GM12878 (cell line): ENCODE measurements around the gene TBC1D10B. TPM values are rescaled to one million over a fixed set of nuclear protein-coding genes. Genes with fewer than 3 reads are reported as not detected.
A peak's percentile ranks its signal among the peaks of the same experiment; 100 is the strongest.

ENCODE experiments used
- ATAC-seq: fragments of 200-7000 bp; cut with Tn5 transposase; 3 replicates; pipeline ENCODE4 v1.9.1; 2020; ENCODE audit warnings: mild to moderate bottlenecking, moderate library complexity
- BruUV-seq: library from RNA; stranded (reverse); fragments of 400-500 nt; replicated peaks from 2 replicates; lab custom pipeline; 2021; lab: Mats Ljungman, UMichigan
- CTCF ChIA-PET: fragments of 300-600 bp; sonication (Branson Sonifier 250); formaldehyde crosslinking; extraction: SDS; loops from one replicate; lab custom pipeline; 2021; ENCODE audit warnings: inconsistent platforms; lab: Yijun Ruan, JAX
- POLR2A ChIA-PET: fragments of 350-600 bp; formaldehyde crosslinking; extraction: SDS; loops from one replicate; lab custom pipeline; 2021; ENCODE audit warnings: inconsistent platforms; lab: Charles Lee
- RAD21 ChIA-PET: fragments of 300-600 bp; sonication (Branson Sonifier 250); formaldehyde crosslinking; loops from one replicate; lab custom pipeline; 2023; ENCODE audit warnings: antibody characterized with exemption; ENCODE audit not compliant: unreplicated experiment; lab: Charles Lee
- SMC1A ChIA-PET: fragments of 300-600 bp; sonication (Branson Sonifier 250); formaldehyde crosslinking; loops from one replicate; lab custom pipeline; 2023; ENCODE audit not compliant: unreplicated experiment, uncharacterized antibody; lab: Charles Lee
- DNase-seq: peaks from one replicate; pipeline ENCODE4 v3.0.0-alpha.2; 2011; ENCODE audit warnings: low read depth, low spot score
- FAIRE-seq: peaks from 3 replicates; lab custom pipeline; 2011; peaks lifted over from hg19 to GRCh38; lab: Jason Lieb, UNC
- H2AFZ ChIP-seq: 2 replicates; pipeline ENCODE4 v1.6.0; 2011; ENCODE audit warnings: low read depth, low read length, control low read depth; ENCODE audit not compliant: control insufficient read depth
- H3K27ac ChIP-seq: 2 replicates; pipeline ENCODE4 v1.5.1; 2011; ENCODE audit warnings: control low read depth; ENCODE audit not compliant: control insufficient read depth, insufficient read depth
- H3K27me3 ChIP-seq, 2 experiments: replicated peaks in 1 of 2; 2 replicates each; pipeline versions ENCODE4 v1.6.0 to v1.6.1; 2011; ENCODE audit warnings: low read length in 1 of 2; ENCODE audit not compliant: control insufficient read depth in 2 of 2, insufficient read depth in 2 of 2
- H3K36me3 ChIP-seq, 2 experiments: 2 replicates each; pipeline ENCODE4 v1.5.1; 2011; ENCODE audit warnings: low read length in 1 of 2; ENCODE audit not compliant: control insufficient read depth in 2 of 2, insufficient read depth in 2 of 2
- H3K4me1 ChIP-seq: 2 replicates; pipeline ENCODE4 v1.6.1; 2011; ENCODE audit warnings: mild to moderate bottlenecking, low read length, moderate library complexity, mixed read lengths; ENCODE audit not compliant: control insufficient read depth, insufficient read depth
- H3K4me2 ChIP-seq: 2 replicates; pipeline ENCODE4 v1.6.0; 2011; ENCODE audit warnings: control low read depth; ENCODE audit not compliant: control insufficient read depth, insufficient read depth
- H3K4me3 ChIP-seq: fragments of 200-600 bp; sonication (generic); 2 replicates; pipeline ENCODE4 v1.5.1; 2016
- H3K79me2 ChIP-seq: 2 replicates; pipeline ENCODE4 v1.6.0; 2011; ENCODE audit warnings: low read length; ENCODE audit not compliant: control insufficient read depth, insufficient read depth
- H3K9ac ChIP-seq: 2 replicates; pipeline ENCODE4 v1.8.0; 2011; ENCODE audit warnings: low read length, control low read depth, mixed read lengths; ENCODE audit not compliant: control insufficient read depth, insufficient read depth
- H3K9me3 ChIP-seq: replicated peaks from 3 replicates; pipeline ENCODE4 v1.5.1; 2011; ENCODE audit warnings: mild to moderate bottlenecking, low read length; ENCODE audit not compliant: control insufficient read depth, insufficient read depth
- H4K20me1 ChIP-seq: 2 replicates; pipeline ENCODE4 v1.6.0; 2011; ENCODE audit not compliant: control insufficient read depth, insufficient read depth
- ATF3 ChIP-seq: IDR thresholded peaks from 2 replicates; pipeline ENCODE4 v1.6.1; 2011; ENCODE audit warnings: low read depth, mild to moderate bottlenecking, low read length, moderate library complexity, borderline replicate concordance; ENCODE audit errors: extremely low read depth
- BHLHE40 ChIP-seq, 2 experiments: fragments of 450-650 bp in 1 of 2; IDR thresholded peaks; 2 replicates each; pipeline ENCODE4 v1.6.1; 2011 to 2017; ENCODE audit warnings: low read depth in 2 of 2, borderline replicate concordance in 1 of 2, improper control_type of control experiment in 1 of 2, low read length in 1 of 2, mild to moderate bottlenecking in 1 of 2
- CBX5 ChIP-seq: sonication (generic); IDR thresholded peaks from 2 replicates; pipeline ENCODE4 v1.6.1; 2016; ENCODE audit warnings: low read depth, moderate library complexity, mild to moderate bottlenecking, inconsistent platforms
- GATAD2B ChIP-seq: fragments of 450-650 bp; conservative IDR thresholded peaks from 2 replicates; pipeline ENCODE4 v1.6.1; 2017; ENCODE audit warnings: low read depth, mild to moderate bottlenecking, moderate library complexity
- POLR2AphosphoS2 ChIP-seq: IDR thresholded peaks from 2 replicates; pipeline ENCODE4 v1.6.1; 2011; ENCODE audit warnings: low read depth, mild to moderate bottlenecking, low read length, improper control_type of control experiment, moderate library complexity
- SMAD5 ChIP-seq: IDR thresholded peaks from 2 replicates; pipeline ENCODE4 v1.6.1; 2016; ENCODE audit warnings: antibody characterized with exemption, low read depth
- SMARCA5 ChIP-seq: fragments of 450-650 bp; IDR thresholded peaks from 2 replicates; pipeline ENCODE4 v1.6.1; 2017; ENCODE audit warnings: mild to moderate bottlenecking
- STAT3 ChIP-seq: IDR thresholded peaks from 2 replicates; pipeline ENCODE4 v1.6.1; 2011; ENCODE audit warnings: low read depth, low read length, improper control_type of control experiment
- SUZ12 ChIP-seq: fragments of 200-600 bp; sonication (generic); IDR thresholded peaks from one replicate; pipeline ENCODE4 v1.6.1; 2018; ENCODE audit warnings: antibody characterized with exemption, mild to moderate bottlenecking; ENCODE audit not compliant: unreplicated experiment
- ZBED1 ChIP-seq: IDR thresholded peaks from 2 replicates; pipeline ENCODE4 v1.6.1; 2016; ENCODE audit warnings: borderline replicate concordance
- WGBS: methylation state at CpG from one replicate; pipeline ENCODE4 v1.1.6; 2016; ENCODE audit warnings: low lambda C conversion rate; ENCODE audit not compliant: insufficient replicate concordance, insufficient coverage; ENCODE audit errors: missing lambda C conversion rate; 5-methylcytosine and 5-hydroxymethylcytosine counted together
- in situ Hi-C: fragments of 300-500 bp; cut with MboI; formaldehyde crosslinking; loops from 9 replicates; pipeline ENCODE4 v1.14.3; 2018; ENCODE audit warnings: mixed read lengths
- intact Hi-C: fragments of 100-400 bp; cut with micrococcal nuclease; formaldehyde crosslinking; loops from one replicate; pipeline ENCODE4 v1.14.2; 2022; ENCODE audit not compliant: unreplicated experiment
- polyA plus RNA-seq, 11 experiments: library from polyadenylated mRNA; depleted of rRNA in 4 of 11; unstranded in 6 of 11; stranded (reverse) in 5 of 11; fragments of >200 nt; fragmentation: Nextera tagmentation in 4 of 11; fragmentation: Illumina TruSeq in 1 of 11; extraction: Ambion mirVana in 4 of 11; extraction: Trizol in 1 of 11; gene quantifications; 1 replicate in 1 of 11; 2 replicates in 10 of 11; pipeline versions ENCODE4 v1.2.1 to v1.2.3, GENCODE V29; 2011 to 2016; ENCODE audit warnings: inconsistent platforms in 2 of 11, missing spikeins in 2 of 11, low read depth in 1 of 11
- total RNA-seq, 4 experiments: library from RNA; depleted of rRNA in 3 of 4; stranded (reverse); fragments of >200 nt in 3 of 4; fragmentation: Illumina TruSeq in 1 of 4; extraction: Trizol in 1 of 4; gene quantifications; 2 replicates each; pipeline versions ENCODE4 v1.2.1 to v1.2.3, GENCODE V29; 2013 to 2021
- TF ChIP-seq, protein P1 (sequence below): fragments of 450-650 bp; IDR thresholded peaks from 2 replicates; pipeline ENCODE4 v1.6.1; 2016; ENCODE audit warnings: mild to moderate bottlenecking
- TF ChIP-seq, protein P2 (sequence below): fragments of 450-650 bp; IDR thresholded peaks from 2 replicates; pipeline ENCODE4 v1.6.1; 2016; ENCODE audit warnings: mild to moderate bottlenecking
- TF ChIP-seq, protein P3 (sequence below): fragments of 450-650 bp; IDR thresholded peaks from 2 replicates; pipeline ENCODE4 v1.6.1; 2017; ENCODE audit warnings: low read depth, mild to moderate bottlenecking, moderate library complexity

TBC1D10B gene
- total and polyA plus RNA-seq, 10 of the 15 experiments (the other 5 are each of a cell fraction or from before 2014, with no cell fraction given) = 2.2 to 51.2 (median 11.6) TPM

GRCh38 chr16:30418350-30419181, 48.3 kb upstream of the TBC1D10B start:
- Histone ChIP-seq H4K20me1 (no peaks in the 10 kb centered on the region), H3K9me3 (no peaks in the 10 kb centered on the region), H3K27me3 (no peaks in the 10 kb centered on the region), H3K27ac (peak overlapping the region; percentile 43), H3K36me3 (peaks cover 3 to 9% of the 10 kb centered on the region in 2 experiments), H3K4me1 (peaks cover 8% of the 10 kb centered on the region), H3K9ac (0 out of 2 replicates have a peak overlapping the region, but pooled peaks have one; percentile 26), H3K4me2 (peak overlapping the region; percentile 82), H3K4me3 (peak overlapping the region; percentile 63; the same call in 1 of the 2 replicates), H3K79me2 (no peaks in the 10 kb centered on the region), H2AFZ (peak overlapping the region; percentile 94)
- no peak for DNase-seq
- whole genome bisulfite sequencing = 61% methylated on average over 31 of the region's 31 CpGs
- intact Hi-C loops (no loop called here), in situ Hi-C loops (no loop called here)
- FAIRE-seq = no peak
- POLR2A ChIA-PET = interaction anchor here (0.5 to 2.0 kb wide), 15 partner anchors 9 to 445 kb away, joined by 3 to 11 read pairs (median 4); partner anchors contain the start of genes DCTPP1, PRR14, TAOK2 and TBX6
- no TSS peak for BruUV-seq
- CTCF ChIA-PET = interaction anchor here (0.6 to 3.6 kb wide), 12 partner anchors 9 to 326 kb away, joined by 3 to 20 read pairs (median 5); partner anchors contain the start of genes DCTPP1, TBC1D10B, TBX6 and ZNF764
- 0 out of 2 replicates have a peak, but pooled peaks have one; percentile 7 for TF ChIP-seq GATAD2B
- TF ChIP-seq ATF3 = no peak
- TF ChIP-seq, protein P1, sequence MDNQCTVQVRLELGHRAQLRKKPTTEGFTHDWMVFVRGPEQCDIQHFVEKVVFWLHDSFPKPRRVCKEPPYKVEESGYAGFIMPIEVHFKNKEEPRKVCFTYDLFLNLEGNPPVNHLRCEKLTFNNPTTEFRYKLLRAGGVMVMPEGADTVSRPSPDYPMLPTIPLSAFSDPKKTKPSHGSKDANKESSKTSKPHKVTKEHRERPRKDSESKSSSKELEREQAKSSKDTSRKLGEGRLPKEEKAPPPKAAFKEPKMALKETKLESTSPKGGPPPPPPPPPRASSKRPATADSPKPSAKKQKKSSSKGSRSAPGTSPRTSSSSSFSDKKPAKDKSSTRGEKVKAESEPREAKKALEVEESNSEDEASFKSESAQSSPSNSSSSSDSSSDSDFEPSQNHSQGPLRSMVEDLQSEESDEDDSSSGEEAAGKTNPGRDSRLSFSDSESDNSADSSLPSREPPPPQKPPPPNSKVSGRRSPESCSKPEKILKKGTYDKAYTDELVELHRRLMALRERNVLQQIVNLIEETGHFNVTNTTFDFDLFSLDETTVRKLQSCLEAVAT = peak; percentile 55; the same call in 1 of the 2 replicates
- TF ChIP-seq POLR2AphosphoS2 = 0 out of 2 replicates have a peak, but pooled peaks have one; percentile 10
- TF ChIP-seq STAT3 = no peak
- TF ChIP-seq, protein P2, sequence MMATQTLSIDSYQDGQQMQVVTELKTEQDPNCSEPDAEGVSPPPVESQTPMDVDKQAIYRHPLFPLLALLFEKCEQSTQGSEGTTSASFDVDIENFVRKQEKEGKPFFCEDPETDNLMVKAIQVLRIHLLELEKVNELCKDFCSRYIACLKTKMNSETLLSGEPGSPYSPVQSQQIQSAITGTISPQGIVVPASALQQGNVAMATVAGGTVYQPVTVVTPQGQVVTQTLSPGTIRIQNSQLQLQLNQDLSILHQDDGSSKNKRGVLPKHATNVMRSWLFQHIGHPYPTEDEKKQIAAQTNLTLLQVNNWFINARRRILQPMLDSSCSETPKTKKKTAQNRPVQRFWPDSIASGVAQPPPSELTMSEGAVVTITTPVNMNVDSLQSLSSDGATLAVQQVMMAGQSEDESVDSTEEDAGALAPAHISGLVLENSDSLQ = no peak
- TF ChIP-seq SUZ12 = no peak
- TF ChIP-seq CBX5 = no peak
- TF ChIP-seq, protein P3, sequence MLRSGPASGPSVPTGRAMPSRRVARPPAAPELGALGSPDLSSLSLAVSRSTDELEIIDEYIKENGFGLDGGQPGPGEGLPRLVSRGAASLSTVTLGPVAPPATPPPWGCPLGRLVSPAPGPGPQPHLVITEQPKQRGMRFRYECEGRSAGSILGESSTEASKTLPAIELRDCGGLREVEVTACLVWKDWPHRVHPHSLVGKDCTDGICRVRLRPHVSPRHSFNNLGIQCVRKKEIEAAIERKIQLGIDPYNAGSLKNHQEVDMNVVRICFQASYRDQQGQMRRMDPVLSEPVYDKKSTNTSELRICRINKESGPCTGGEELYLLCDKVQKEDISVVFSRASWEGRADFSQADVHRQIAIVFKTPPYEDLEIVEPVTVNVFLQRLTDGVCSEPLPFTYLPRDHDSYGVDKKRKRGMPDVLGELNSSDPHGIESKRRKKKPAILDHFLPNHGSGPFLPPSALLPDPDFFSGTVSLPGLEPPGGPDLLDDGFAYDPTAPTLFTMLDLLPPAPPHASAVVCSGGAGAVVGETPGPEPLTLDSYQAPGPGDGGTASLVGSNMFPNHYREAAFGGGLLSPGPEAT = no peak
- no peak for TF ChIP-seq BHLHE40 (IDR thresholded peaks at IDR 0.05; ENCODE audit: borderline replicate concordance in 1 of 2, low read depth in 2 of 2, low read length in 1 of 2)
- TF ChIP-seq SMARCA5 = no peak
- no peak for TF ChIP-seq SMAD5
- no peak for TF ChIP-seq ZBED1
- ATAC-seq = no peak
- RAD21 ChIA-PET = interaction anchor here (0.8 to 2.0 kb wide), 22 partner anchors 9 to 353 kb away, joined by 3 to 17 read pairs (median 4); partner anchors contain the start of genes ALDOA, CORO1A, DCTPP1 and TBC1D10B
- SMC1A ChIA-PET = interaction anchor here (0.7 to 2.9 kb wide), 10 partner anchors 9 to 279 kb away, joined by 3 to 12 read pairs (median 5); partner anchors contain the start of genes DCTPP1, TBC1D10B and ZNF747
